SK-N-MC (cell line): Measurements from ENCODE around the gene MUSK.

ENCODE experiments used
- EZH2 ChIP-seq: fragments of 200-600 bp; sonication (generic); IDR thresholded peaks from one replicate; pipeline ENCODE4 v1.6.1; 2017; ENCODE audit warnings: antibody characterized with exemption
- POLR2AphosphoS5 ChIP-seq: IDR thresholded peaks from 2 replicates; pipeline ENCODE4 v1.6.1; 2012; ENCODE audit warnings: mild to moderate bottlenecking, low read depth, low read length, borderline replicate concordance

DNA sequence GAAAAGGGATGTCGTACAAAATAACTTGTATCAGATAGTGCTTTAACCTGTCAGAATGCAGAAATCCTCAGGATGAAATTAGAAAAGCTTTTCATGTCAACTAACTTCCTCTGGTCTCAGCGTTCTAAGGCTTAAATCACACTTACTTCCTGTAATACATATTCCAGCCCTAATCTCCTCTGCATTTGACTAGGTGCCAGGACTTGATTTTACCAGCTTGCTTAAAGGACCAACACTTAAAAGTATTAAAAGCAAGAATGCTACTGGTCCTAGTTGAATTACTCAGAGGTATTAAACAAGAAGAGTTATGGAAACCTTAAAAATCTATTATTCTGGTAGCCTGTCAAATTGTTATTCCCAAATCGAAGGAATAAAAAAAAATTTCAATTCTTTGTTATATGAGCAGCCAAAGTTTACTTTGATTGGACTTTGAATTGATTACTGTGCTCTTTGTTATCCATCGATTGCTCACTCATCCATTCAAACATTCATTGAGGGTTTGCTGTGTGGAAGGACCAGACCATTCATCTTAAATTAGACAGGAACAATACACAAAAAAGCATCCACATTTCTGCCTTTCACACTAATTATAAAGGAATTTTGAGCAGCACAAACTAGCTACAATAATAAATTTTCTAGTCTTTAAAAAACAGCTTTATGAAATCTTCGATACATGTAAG, 108.7 kb downstream of the MUSK start:
- TF ChIP-seq POLR2AphosphoS5 (no peak; the same call in 1 of the 2 replicates), EZH2 (no peak)
